Measurements from ENCODE around the gene INTU.
"Not testable (repeated sequence)": the region's sequence is repeated elsewhere in the genome, so short reads cannot be mapped to it uniquely, and the experiment has no call there.

The INTU gene

GRCh38 chr4:127632420-127633403 is at the start of gene INTU:
Gene INTU (plus strand): TSS chr4:127632957. CDS start chr4:127633035, 78 bp downstream.
- DNase-seq = no peak

DNA sequence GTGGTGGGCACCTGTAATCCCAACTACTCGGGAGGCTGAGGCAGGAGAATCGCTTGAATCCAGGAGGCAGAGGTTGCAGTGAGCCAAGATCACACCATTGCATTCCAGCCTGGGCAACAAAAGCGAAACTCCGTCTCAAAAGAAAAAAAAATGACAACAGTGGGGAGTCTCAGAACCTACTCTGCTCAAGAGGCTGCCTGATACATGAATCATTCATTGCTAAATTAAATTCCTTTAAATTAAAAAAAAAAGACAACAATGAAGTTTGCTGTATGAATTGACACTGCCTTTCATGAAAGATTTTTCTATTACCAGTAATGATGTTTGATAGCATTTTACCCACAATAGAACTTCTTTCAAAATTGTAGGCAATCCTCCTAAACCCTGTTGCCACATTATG is 46.3 kb upstream of the INTU start:
- not testable (repeated sequence) for DNase-seq

DNA sequence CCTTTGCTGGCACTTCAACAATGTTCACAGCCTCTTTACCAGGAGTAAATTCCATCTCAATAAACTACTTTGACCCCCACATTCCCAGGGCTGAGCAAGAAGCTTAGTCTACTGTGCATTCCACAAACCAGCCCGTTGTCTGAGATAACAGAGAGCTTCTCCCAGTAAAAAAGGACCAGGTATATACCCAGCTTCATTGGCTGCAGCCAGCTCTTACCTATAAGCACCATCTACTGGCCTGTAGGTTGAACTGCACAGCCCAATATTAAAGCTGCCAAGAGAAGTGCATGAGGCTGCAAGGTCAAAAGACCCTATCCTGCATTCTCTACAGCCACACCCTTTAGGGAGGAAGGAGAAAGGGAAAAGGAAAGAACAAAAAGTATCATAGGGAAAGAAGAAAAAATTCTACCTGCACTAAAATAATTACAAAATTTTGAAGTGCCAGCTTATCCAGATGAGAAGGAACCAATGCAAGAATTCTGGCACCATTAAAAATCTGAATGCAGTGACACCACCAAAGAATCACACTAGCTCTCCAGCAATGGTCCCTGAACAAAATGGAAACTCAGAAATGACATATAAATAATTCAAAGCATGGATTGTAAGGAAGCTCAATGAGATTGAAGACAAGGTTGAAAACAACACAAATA is 45.7 kb upstream of the INTU start:
- DNase-seq = no peak

DNA sequence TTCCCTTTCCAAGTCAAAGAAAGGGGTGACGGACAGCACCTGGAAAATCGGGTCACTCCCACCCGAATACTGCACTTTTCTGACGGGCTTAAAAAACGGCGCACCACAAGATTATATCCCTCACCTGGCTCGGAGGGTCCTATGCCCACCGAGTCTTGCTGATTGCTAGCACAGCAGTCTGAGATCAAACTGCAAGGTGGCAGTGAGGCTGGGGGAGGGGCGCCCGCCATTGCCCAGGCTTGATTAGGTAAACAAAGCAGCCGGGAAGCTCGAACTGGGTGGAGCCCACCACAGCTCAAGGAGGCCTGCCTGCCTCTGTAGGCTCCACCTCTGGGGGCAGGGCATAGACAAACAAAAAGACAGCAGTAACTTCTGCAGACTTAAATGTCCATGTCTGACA is 43.6 kb upstream of the INTU start:
- not testable (repeated sequence) for DNase-seq

DNA sequence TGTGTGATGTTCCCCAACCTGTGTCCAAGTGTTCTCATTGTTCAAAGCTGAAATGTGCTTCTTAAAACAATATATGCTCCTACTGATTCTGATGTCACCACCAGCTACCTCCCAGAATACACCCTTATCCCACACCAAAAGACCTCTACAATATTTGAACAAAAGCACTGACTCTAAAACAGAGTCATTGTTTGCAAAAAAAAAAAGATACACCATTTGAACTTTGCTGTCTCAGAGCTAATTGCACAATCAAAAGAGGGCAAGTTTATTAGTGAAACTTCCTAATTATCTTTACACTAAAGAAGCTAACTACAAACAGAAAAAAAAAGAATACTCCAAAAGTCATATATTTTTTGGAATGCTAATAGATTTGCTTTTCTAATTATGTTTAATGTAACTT is 34.1 kb upstream of the INTU start:
- DNase-seq = no peak

DNA sequence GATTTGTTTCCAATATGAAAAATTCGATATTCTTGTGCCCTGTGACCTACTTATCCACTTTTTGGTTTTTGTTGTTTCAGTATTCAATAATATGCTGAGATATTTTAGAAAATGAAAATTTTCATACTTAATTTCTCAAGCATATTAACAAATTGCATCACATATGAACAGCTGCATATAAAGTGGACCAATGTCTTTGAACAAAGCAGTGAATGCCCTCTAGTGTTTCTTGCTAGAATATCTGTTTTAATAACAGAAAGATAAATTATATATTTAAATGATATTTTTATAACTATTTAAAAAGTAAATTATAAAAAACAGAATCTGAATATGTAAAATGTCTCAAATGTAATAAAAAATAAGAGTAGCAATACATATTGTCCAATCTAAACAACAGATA is 31.7 kb upstream of the INTU start:
- DNase-seq = no peak

DNA sequence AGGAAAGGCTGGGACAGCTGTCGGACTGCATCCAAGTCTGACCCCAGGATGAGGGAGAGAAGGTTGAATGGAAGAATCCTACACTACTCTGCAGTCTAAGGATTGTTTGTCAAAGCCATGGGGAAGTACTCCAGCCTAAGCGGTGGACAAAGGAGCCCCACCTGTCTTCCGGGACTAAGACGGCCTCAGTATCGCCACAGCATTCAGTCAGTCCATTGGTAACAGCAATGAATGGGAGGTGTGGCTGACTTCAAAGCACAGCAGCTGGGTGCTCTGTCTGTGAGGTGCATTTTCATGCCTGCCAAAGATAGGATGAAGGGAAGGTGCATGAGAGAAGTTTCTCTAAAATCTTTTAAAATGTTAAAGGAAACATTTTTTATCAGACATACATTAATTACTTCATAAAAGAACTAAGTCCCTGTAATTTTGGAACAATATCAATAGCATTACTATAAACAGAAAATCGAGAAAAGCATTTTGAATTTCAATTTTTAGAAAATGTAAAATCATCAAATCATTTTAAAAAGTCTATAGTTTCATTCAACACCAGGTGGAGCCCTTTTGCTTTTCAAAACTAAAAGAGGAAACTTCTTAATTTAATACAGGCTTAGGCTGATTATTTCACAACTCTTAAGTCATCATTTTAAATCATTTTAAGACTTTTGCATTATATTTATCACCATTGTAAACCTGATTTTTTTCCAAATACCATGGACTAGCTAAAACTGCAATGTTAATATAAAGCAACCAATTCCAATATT is 27.6 kb upstream of the INTU start:
- no peak for DNase-seq

DNA sequence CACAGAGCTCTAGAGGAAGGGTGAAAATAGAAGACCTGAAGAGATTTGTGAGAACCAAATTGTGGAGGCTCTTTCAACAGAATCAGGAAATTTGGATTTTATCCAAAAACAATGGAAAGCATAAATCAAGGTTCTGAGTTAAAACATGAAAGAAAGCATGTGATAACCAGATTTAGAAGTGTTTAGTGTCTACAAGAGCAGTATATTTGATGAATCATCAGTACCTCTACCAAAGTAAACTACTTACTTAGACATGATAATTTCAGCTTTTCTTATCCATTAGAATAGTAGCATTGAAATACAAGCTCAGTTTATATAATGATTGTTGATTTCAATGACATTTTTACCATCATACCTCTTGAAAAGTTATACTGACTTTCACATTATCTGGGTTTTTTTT is 25.9 kb upstream of the INTU start:
- DNase-seq = no peak

GRCh38 chr4:127609484-127609883 is 23.3 kb upstream of the INTU start:
- no peak for DNase-seq

DNA sequence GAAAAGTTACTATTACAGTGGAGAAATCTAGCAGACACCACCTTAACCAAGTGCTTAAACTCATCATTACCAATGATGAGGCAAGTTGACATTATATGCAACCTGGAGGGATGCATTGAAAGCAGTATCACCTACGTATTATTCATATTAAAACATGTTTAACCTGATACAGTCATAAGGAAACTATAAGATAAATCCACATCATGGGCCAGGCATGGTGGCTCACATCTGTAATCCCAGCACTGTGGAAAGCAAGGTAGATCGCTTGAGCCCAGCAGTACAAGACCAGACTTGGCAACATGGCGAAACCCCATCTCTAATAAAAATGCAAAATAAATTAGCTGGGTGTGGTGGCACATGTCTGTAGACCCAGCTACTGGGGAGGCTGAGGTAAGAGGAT is 22.3 kb upstream of the INTU start:
- DNase-seq = no peak

DNA sequence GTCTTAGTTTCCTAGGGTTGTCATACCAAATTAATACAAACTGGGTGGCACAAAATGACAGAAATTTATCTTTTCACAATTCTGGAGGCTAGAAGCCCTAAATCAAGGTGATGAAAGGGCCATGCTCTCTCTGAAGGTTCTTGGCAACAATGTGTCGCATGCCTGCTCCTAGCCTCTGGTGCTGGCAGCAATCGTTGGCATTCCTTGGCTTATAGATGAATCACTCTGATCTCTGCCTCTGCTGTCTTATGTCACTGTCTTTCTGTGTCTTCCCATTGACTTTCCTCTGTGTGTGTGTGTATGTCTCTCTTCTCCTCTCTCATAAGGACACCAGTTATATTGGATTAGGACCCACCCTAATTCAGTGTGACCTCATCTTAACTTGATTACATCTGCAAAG is 15.9 kb upstream of the INTU start:
- no peak for DNase-seq

DNA sequence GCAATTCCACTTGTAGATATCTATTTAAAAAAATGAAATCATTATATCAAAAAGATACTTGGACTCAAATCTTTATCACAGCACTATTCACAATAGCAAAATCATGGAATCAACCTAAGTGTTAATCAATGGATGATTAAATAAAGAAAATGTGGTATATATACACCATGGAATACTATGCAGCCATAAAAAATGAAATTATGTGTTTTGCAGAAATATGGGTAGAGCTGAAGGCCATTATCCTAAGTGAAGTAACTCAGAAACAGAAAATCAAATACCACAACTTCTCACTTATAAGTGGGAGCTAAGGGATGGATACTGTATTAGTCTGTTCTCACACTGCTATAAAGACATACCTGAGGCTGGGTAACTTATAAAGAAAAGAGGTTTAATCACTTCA is 14.3 kb upstream of the INTU start:
- no peak for DNase-seq

DNA sequence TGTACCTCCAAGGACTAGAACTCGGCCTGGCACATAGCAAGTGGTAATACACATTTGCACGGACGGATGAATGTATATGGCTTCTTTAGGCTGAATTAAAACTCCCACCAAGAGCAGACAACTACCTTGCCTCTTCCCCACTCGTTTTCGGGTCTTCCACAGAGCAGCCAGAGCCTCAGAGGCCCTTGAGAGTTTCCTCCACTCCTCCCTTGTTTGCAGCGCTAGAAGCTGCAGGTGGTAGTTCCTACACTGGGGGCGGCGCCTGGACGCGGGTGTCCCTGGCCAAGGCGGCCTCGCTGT is 10.2 kb upstream of the INTU start:
- DNase-seq = no peak

GRCh38 chr4:127622921-127623796 is 9.6 kb upstream of the INTU start:
- no peak for DNase-seq

DNA sequence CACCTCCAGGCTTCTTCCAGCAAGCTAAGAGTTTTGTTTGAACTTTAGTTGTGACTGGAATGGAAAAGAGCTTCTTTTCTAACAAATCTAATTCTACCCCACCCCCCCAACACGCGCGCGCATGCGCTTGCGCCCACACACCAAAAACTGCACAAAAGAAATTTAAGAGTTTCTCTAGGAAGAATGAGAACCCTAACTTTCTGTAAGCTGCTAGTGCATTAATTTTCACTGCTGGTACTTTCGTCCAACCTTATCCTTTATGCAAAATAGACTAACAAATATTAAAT is 9.0 kb upstream of the INTU start:
- DNase-seq = no peak

DNA sequence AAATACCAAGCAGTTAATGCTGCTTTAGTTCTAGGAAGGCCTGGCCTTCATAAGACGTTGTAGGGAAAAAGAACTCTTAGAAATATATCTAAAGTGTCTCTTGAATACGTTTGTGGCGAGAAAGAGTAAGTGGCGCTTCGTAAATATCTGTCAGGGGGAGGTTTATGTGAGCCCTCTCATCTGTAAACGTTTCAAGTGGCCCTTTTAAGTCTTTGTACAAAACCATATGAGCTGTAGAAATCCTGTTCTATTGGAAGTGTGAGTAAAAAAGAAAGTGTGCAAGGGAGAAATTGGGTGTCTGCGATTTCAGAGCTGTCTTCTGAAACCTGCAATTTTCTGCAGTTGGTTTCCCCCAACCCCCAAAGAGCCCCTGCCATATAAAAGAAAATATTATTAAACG is 8.6 kb upstream of the INTU start:
- DNase-seq = no peak

GRCh38 chr4:127629371-127629770 is 3.4 kb upstream of the INTU start:
- DNase-seq = no peak

- no peak for DNase-seq
Observed at GRCh38 chr4:127630152-127630551, 2.6 kb upstream of the INTU start.

- no peak for DNase-seq
Observed at GRCh38 chr4:127631420-127631819, 1.3 kb upstream of the INTU start.

DNA sequence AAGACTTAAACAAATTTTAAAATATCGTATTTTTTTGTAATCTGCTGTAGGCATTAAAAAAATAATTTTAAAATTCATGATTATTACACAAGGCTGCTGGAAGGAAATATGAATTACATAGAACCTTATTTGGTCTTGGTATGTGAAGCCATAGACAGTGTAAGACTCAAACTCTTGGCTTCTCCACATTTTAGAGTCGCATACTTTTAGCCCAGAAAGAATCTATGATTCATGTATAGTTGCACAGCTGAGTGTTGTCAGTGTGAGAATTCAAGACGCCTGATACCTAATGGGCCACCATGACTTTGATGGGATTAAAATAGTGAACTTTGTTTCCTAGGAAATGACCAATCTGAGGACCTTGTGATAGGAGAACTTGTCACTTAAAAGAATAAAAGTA is 1.4 kb downstream of the INTU start:
- no peak for DNase-seq

- no peak for DNase-seq
Observed at GRCh38 chr4:127641524-127641923, 8.8 kb downstream of the INTU start.

- no peak for DNase-seq
Observed at GRCh38 chr4:127642169-127642568, 9.4 kb downstream of the INTU start.

DNA sequence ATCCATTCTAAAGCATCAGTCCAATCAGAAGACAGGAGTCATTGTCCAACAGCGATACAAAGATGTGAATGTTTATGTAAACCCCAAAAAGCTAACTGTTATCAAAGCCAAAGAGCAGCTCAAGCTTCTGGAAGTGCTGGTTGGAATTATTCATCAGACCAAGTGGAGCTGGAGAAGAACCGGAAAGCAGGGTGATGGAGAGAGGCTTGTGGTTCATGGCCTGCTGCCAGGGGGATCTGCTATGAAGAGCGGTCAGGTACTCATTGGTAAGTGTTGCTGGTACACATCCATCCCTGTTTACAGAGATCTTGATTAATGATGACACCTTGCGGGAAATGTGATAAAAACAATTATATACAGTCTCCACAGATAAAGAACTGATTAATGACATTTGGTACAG is 11.0 kb downstream of the INTU start:
- DNase-seq = no peak
